GM23338 (cell line): ENCODE measurements around the gene SETBP1. TPM values are rescaled to one million over a fixed set of nuclear protein-coding genes. Genes with fewer than 3 reads are reported as not detected.

Source experiments
- ATAC-seq: fragments of 200-7000 bp; cut with Tn5 transposase; 3 replicates; pipeline ENCODE4 v1.9.1; 2020
- DNase-seq: peaks from one replicate; pipeline ENCODE4 v3.0.0-alpha.2; 2015; ENCODE audit warnings: low spot score
- H2AFZ ChIP-seq: fragments of 200-600 bp; sonication (generic); 2 replicates; pipeline ENCODE4 v1.8.0; 2016; ENCODE audit warnings: antibody characterized with exemption, mild to moderate bottlenecking, moderate library complexity
- H3F3A ChIP-seq: fragments of 200-600 bp; sonication (generic); replicated peaks from 2 replicates; pipeline ENCODE4 v1.8.0; 2017; ENCODE audit warnings: antibody characterized with exemption, mixed run types, low read depth
- H3K27ac ChIP-seq: fragments of 200-600 bp; sonication (generic); 2 replicates; pipeline ENCODE4 v1.6.1; 2016; ENCODE audit warnings: low read depth
- H3K27me3 ChIP-seq: fragments of 200-600 bp; sonication (generic); 2 replicates; pipeline ENCODE4 v1.8.0; 2016; ENCODE audit warnings: mild to moderate bottlenecking, mixed run types, moderate library complexity; ENCODE audit not compliant: insufficient read depth
- H3K36me3 ChIP-seq: fragments of 200-600 bp; sonication (generic); 2 replicates; pipeline ENCODE4 v1.8.0; 2016; ENCODE audit warnings: mild to moderate bottlenecking; ENCODE audit not compliant: insufficient read depth
- H3K4me1 ChIP-seq: fragments of 200-600 bp; sonication (generic); 2 replicates; pipeline ENCODE4 v1.8.0; 2016; ENCODE audit warnings: mild to moderate bottlenecking, moderate library complexity; ENCODE audit not compliant: insufficient read depth
- H3K4me2 ChIP-seq: fragments of 200-600 bp; sonication (generic); 2 replicates; pipeline ENCODE4 v1.7.1; 2017; ENCODE audit warnings: mixed run types
- H3K4me3 ChIP-seq: fragments of 200-600 bp; sonication (generic); 2 replicates; pipeline ENCODE4 v1.6.1; 2016; ENCODE audit warnings: mixed run types
- H3K79me2 ChIP-seq: fragments of 200-600 bp; sonication (generic); replicated peaks from 2 replicates; pipeline ENCODE4 v1.8.0; 2017; ENCODE audit warnings: mild to moderate bottlenecking; ENCODE audit not compliant: insufficient read depth
- H3K9me2 ChIP-seq: fragments of 200-600 bp; sonication (generic); 2 replicates; pipeline ENCODE4 v1.8.0; 2017; ENCODE audit not compliant: insufficient read depth
- H4K20me1 ChIP-seq: fragments of 200-600 bp; sonication (generic); replicated peaks from 2 replicates; pipeline ENCODE4 v1.8.0; 2017; ENCODE audit warnings: mild to moderate bottlenecking; ENCODE audit not compliant: insufficient read depth
- H3K27ac Mint-ChIP-seq: 2 replicates; pipeline ENCODE4 v1.8.0; 2020; ENCODE audit warnings: inconsistent platforms, mild to moderate bottlenecking, moderate library complexity, mixed read lengths
- H3K27me3 Mint-ChIP-seq: 3 replicates; pipeline ENCODE4 v1.8.0; 2022; ENCODE audit warnings: low read depth, mild to moderate bottlenecking, moderate library complexity, mixed read lengths, inconsistent platforms; ENCODE audit not compliant: insufficient read depth, poor library complexity
- H3K36me3 Mint-ChIP-seq: 3 replicates; pipeline ENCODE4 v1.8.0; 2021; ENCODE audit warnings: low read depth, mild to moderate bottlenecking, inconsistent platforms, moderate library complexity, mixed read lengths
- H3K4me1 Mint-ChIP-seq: 3 replicates; pipeline ENCODE4 v1.8.0; 2020; ENCODE audit warnings: mild to moderate bottlenecking, inconsistent platforms, mixed read lengths
- H3K4me3 Mint-ChIP-seq: 3 replicates; pipeline ENCODE4 v1.8.0; 2021; ENCODE audit warnings: moderate library complexity, mild to moderate bottlenecking, inconsistent platforms, mixed read lengths
- H3K9me3 Mint-ChIP-seq: 3 replicates; pipeline ENCODE4 v1.8.0; 2020; ENCODE audit warnings: moderate library complexity, mild to moderate bottlenecking, inconsistent platforms, mixed read lengths
- CREB1 ChIP-seq: fragments of 250-450 bp; sonication (Bioruptor Pico); IDR thresholded peaks from 2 replicates; pipeline ENCODE4 v1.5.0; 2020; ENCODE audit warnings: low read depth, mild to moderate bottlenecking, moderate library complexity
- ETS1 ChIP-seq: IDR thresholded peaks from 2 replicates; pipeline ENCODE4 v1.6.1; 2016; ENCODE audit warnings: antibody characterized with exemption
- EZH2 ChIP-seq: fragments of 200-600 bp; sonication (generic); IDR thresholded peaks from one replicate; pipeline ENCODE4 v1.8.0; 2017; ENCODE audit warnings: antibody characterized with exemption, mild to moderate bottlenecking, low read depth; ENCODE audit not compliant: unreplicated experiment
- JUNB ChIP-seq: IDR thresholded peaks from one replicate; pipeline ENCODE4 v1.6.1; 2016; ENCODE audit warnings: antibody characterized with exemption; ENCODE audit not compliant: unreplicated experiment
- STAT1 ChIP-seq: IDR thresholded peaks from one replicate; pipeline ENCODE4 v1.6.1; 2016; ENCODE audit warnings: antibody characterized with exemption; ENCODE audit not compliant: unreplicated experiment
- ZNF114 ChIP-seq: fragments of 250-450 bp; sonication (Bioruptor Pico); IDR thresholded peaks from 2 replicates; pipeline ENCODE4 v1.5.0; 2020; ENCODE audit warnings: mild to moderate bottlenecking, moderate library complexity
- ZNF331 ChIP-seq: fragments of 250-450 bp; sonication (Bioruptor Pico); IDR thresholded peaks from 2 replicates; pipeline ENCODE4 v1.5.0; 2020; ENCODE audit warnings: low read depth, mild to moderate bottlenecking, moderate library complexity
- ZNF462 ChIP-seq: fragments of 250-450 bp; sonication (Bioruptor Pico); IDR thresholded peaks from 2 replicates; pipeline ENCODE4 v1.5.0; 2020; ENCODE audit warnings: mild to moderate bottlenecking, moderate library complexity
- polyA plus RNA-seq: library from polyadenylated mRNA; unstranded; fragments of >200 nt; fragmentation: Nextera tagmentation; extraction: Ambion mirVana; gene quantifications from 2 replicates; pipeline ENCODE4 v1.2.1, GENCODE V29; 2016
- total RNA-seq: library from RNA; depleted of rRNA; stranded (reverse); fragments of >200 nt; shearing (Covaris generic); gene quantifications from 2 replicates; pipeline ENCODE4 v1.2.3, GENCODE V29; 2014
- TF ChIP-seq, protein P1 (sequence below): IDR thresholded peaks from one replicate; pipeline ENCODE4 v1.6.1; 2018; ENCODE audit warnings: antibody characterized with exemption; ENCODE audit not compliant: unreplicated experiment

The SETBP1 gene
- total and polyA plus RNA-seq, 2 experiments from 2014 or later, result 1.6 to 5.5 TPM

DNA sequence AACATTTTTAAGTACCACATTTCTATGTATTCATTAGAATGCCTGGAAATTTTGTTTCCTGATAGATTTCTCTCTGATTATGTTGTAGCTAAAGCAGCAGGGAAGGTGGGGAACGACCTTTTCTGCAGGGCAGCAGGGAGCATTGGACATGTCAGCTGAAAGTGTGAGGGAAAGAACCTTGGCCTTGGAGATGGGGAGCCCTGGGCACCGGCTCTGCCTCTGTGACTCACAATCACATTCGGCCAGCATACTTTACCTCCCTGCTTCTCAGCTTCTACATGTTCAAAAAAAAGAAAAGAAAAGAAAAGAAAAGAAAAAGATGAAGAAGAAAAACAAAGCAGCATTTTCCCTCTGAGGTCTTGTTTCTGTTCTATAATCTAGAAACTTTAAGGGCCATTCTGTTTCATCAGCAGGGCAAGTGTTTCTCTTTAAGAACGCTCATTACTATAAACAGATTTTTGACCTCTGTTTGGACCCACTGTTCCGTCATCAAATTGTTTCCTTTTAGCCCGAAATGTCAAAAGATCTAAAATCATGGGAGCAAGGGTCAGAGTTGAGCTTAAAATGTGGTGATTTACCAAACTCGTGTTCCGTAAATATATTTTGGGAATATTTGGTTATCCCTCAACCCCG lies 27.9 kb downstream of the SETBP1 start:
- Histone ChIP-seq H3K4me1 (peaks cover 15% of the 10 kb centered on the region), H3K27me3 (no peaks in the 10 kb centered on the region), H3K79me2 (no peaks in the 10 kb centered on the region), H3K27ac (no peak overlapping the region), H3F3A (no peaks in the 10 kb centered on the region), H4K20me1 (no peaks in the 10 kb centered on the region; the same call in 1 of the 2 replicates), H3K36me3 (no peaks in the 10 kb centered on the region), H3K4me2 (no peak overlapping the region), H3K9me2 (no peaks in the 10 kb centered on the region; the same call in 1 of the 2 replicates), H3K4me3 (no peak overlapping the region), H2AFZ (no peak overlapping the region)
- H3K36me3 Mint-ChIP-seq, result peaks cover 9% of the 10 kb centered on the region
- no peak overlapping the region for H3K4me3 Mint-ChIP-seq
- TF ChIP-seq ZNF114, result no peak
- TF ChIP-seq STAT1, result no peak
- TF ChIP-seq, protein P1, sequence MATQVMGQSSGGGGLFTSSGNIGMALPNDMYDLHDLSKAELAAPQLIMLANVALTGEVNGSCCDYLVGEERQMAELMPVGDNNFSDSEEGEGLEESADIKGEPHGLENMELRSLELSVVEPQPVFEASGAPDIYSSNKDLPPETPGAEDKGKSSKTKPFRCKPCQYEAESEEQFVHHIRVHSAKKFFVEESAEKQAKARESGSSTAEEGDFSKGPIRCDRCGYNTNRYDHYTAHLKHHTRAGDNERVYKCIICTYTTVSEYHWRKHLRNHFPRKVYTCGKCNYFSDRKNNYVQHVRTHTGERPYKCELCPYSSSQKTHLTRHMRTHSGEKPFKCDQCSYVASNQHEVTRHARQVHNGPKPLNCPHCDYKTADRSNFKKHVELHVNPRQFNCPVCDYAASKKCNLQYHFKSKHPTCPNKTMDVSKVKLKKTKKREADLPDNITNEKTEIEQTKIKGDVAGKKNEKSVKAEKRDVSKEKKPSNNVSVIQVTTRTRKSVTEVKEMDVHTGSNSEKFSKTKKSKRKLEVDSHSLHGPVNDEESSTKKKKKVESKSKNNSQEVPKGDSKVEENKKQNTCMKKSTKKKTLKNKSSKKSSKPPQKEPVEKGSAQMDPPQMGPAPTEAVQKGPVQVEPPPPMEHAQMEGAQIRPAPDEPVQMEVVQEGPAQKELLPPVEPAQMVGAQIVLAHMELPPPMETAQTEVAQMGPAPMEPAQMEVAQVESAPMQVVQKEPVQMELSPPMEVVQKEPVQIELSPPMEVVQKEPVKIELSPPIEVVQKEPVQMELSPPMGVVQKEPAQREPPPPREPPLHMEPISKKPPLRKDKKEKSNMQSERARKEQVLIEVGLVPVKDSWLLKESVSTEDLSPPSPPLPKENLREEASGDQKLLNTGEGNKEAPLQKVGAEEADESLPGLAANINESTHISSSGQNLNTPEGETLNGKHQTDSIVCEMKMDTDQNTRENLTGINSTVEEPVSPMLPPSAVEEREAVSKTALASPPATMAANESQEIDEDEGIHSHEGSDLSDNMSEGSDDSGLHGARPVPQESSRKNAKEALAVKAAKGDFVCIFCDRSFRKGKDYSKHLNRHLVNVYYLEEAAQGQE, result no peak
- no peak for TF ChIP-seq JUNB
- no peak overlapping the region for H3K27ac Mint-ChIP-seq
- H3K9me3 Mint-ChIP-seq, result no peaks in the 10 kb centered on the region
- DNase-seq (no peak), ATAC-seq (no peak)
- peaks cover 29% of the 10 kb centered on the region for H3K4me1 Mint-ChIP-seq
- peaks cover 4% of the 10 kb centered on the region for H3K27me3 Mint-ChIP-seq

DNA sequence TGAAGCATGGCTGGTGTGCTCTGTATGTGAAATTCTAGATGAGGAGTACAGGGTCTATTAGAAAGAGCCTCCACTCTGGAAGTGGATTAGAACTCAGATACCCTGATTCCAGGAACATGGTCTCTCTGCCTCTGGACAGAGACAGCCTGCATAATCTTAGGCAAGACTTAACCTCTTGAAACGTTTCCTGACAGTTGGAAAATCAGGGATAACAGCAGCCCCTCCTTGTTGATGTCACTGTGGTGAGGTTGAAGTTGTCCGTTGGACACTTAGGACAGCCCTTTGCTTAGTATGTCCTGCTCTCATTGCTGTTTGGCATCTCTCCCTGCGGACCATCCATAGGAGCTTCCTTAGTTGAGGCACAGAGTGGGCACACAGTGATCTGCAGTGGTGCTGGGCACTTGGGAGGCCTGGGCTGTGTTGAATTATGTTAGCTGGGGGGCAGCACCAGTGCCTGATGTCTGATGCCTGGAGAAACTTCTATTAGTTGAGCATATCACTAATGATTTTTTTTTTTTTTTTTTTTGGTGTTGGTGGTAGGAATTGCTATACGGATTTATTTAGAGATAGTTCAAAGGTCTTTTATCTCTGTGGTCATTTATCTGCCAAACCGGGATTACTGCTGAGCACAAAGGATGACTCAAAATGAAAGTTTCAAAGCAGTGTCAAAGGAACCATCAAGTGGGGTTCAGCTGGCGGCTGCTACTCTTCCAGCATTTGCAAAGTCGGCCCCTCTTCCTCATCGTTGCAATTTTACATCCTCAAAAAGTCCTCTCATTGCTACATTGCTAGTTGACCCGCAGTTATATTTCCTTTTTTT lies 28.8 kb downstream of the SETBP1 start:
- Histone ChIP-seq H3K79me2 (no peaks in the 10 kb centered on the region), H3K9me2 (no peaks in the 10 kb centered on the region; the same call in 1 of the 2 replicates), H2AFZ (no peak overlapping the region), H3K27me3 (no peaks in the 10 kb centered on the region), H3K27ac (no peak overlapping the region), H3K4me1 (peaks cover 10% of the 10 kb centered on the region), H4K20me1 (no peaks in the 10 kb centered on the region; the same call in 1 of the 2 replicates), H3K4me2 (no peak overlapping the region), H3K4me3 (no peak overlapping the region), H3F3A (no peaks in the 10 kb centered on the region), H3K36me3 (no peaks in the 10 kb centered on the region)
- Mint-ChIP-seq H3K4me3 (no peak overlapping the region), H3K36me3 (peaks cover 13% of the 10 kb centered on the region), H3K27ac (no peak overlapping the region), H3K27me3 (peaks cover 4% of the 10 kb centered on the region), H3K4me1 (peaks cover 25% of the 10 kb centered on the region), H3K9me3 (no peaks in the 10 kb centered on the region)
- ATAC-seq (no peak), DNase-seq (no peak)
- TF ChIP-seq EZH2, result no peak
- no peak for TF ChIP-seq ZNF331 (CRISPR knock-in tag)
- no peak for TF ChIP-seq JUNB
- TF ChIP-seq ZNF462 (CRISPR knock-in tag), result no peak
- no peak for TF ChIP-seq ETS1
- no peak for TF ChIP-seq CREB1 (CRISPR knock-in tag)
- TF ChIP-seq STAT1, result no peak
